Stimulated activated CD4-positive, alpha-beta T cell treated with anti-CD3 and anti-CD28 coated beads, Interleukin-15, amount 100 ng/mL, for 24 hours (primary cell): ENCODE measurements around the gene SOAT1.
"Not testable (repeated sequence)": the region's sequence is repeated elsewhere in the genome, so short reads cannot be mapped to it uniquely, and the experiment has no call there.

Experiments used
- DNase-seq: peaks from one replicate; pipeline ENCODE4 v3.0.0-alpha.2; 2020

The SOAT1 gene

GRCh38 chr1:179310291-179310690, 16.7 kb downstream of the SOAT1 start:
- no peak for DNase-seq

GRCh38 chr1:179310721-179311120, 17.1 kb downstream of the SOAT1 start:
- DNase-seq, result no peak

DNA sequence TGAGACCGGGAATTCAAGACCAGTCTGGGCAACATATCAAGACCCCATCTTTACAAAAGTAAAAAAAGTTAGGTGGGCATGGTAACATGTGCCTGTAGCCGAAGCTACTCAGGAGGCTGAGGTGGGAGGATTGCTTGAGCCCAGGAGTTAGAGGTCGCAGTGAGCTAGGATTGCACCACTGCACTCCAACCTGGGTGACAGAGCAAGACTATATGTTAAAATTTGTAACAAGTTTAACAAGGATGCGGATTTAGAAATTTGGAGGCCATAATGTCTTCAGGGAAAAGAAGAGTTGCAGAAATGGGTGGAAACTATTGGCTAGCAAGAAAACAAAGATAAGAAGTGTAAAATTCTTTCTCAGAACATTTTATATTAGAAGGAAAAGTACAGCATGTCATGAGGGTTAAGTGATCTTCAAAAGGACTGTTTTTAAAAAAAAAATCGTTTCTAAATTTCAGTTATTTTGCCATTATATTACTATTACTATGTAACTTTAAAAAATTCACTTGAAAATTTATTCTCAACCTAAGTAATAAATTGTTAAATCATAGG, 17.6 kb downstream of the SOAT1 start:
- DNase-seq, result no peak

DNA sequence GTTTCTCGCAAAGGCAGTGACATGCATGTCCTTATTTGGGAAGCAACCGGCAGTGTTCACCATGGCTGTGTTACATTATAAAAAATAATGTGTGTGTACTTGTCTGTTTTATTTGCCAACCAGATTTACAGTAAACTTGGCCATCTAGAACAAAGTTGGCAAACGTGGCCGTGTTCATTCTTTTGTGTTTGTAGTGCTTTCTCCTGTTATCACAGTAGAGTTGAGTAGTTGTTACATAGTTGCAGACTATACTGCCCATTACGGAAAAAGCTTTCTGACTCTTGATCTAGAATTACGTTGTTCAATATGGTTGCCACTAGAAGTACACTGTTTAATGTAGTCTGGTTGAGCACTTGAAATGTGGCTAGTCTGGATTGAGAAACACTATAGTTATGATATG, 19.4 kb downstream of the SOAT1 start:
- no peak for DNase-seq

DNA sequence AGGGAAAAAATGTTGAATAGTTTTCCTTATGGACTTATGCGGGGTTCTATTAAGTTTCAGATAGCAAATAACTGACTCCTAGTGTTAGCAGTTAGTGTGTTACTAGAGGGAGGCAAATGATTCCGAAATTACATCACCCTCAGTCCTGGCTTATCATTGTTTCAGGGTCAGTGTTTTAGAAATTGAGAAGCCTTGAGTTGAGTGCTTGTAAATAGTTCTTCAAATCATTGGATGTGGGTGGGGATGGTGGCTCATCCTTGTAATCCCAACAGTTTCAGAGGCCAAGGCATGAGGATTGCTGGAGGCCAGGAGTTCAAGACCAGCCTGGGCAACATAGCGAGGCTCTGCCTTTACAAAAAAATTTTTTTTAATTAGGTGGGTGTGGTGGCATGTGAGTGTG, 21.3 kb downstream of the SOAT1 start:
- no peak for DNase-seq

- DNase-seq, result no peak
Measured at GRCh38 chr1:179318491-179318890, 24.9 kb downstream of the SOAT1 start.

GRCh38 chr1:179321533-179322216, 28.1 kb downstream of the SOAT1 start:
- no peak for DNase-seq

- DNase-seq, result no peak
Measured at GRCh38 chr1:179322557-179322956, 29.0 kb downstream of the SOAT1 start.

DNA sequence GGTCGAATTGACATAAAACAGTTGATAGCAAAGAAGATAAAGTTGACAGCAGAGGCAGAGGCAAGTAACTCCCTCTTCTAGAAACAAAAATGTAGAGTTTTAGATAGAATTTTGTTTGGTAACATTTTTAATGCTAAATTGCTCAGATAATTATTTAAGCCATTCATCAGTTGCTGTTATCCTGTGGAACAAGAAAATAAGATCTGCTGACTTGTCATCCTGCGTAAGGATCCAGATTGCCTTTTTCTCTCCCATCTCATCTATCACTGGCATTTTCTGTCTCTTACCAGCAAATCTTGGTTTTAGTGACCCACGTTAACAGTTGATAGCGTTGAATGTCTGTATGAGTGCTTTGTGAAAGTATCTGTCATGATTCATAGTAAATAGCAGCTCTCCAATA, 29.8 kb downstream of the SOAT1 start:
- DNase-seq, result no peak

DNA sequence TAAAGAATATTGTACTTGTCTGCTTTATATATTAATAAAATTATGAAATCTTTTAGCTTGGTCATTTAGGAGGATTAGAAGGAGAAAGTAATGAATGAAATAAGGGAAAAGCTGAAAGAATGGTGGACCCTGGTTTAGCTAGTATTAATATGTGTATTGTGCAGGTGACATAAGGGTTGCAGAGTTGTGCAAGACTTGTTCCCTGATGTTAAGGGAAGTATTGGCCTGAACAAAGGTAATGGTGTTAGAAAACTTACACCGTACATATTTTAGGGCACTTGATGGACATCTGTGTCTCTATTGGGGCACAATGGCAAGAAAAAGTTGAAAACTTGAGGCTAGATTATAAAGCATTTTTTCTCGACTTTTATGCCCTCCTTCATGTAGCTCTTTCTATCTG, 32.2 kb downstream of the SOAT1 start:
- DNase-seq, result no peak

GRCh38 chr1:179326746-179327145, 33.1 kb downstream of the SOAT1 start:
- DNase-seq, result no peak

DNA sequence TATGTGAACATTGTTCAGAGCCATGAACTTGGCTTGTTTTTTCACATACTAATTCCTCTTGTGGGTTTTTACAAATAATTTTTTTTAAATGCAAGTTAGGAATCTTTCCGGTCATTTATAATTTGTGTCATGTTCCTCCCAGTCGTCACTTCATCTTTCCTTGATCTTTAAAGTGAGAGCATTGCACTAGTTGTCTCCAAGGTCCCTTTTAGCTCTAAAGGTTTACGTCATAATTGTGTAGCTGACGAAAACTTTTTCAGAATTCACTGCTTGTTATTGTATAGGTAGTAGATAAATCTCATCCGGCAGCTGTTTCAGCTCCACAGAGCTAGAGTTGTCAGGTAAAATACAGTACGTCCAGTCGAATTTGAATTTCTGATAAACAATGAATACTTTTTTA, 33.6 kb downstream of the SOAT1 start:
- no peak for DNase-seq

- no peak for DNase-seq
Measured at GRCh38 chr1:179327679-179328078, 34.1 kb downstream of the SOAT1 start.

GRCh38 chr1:179329862-179330261, 36.3 kb downstream of the SOAT1 start:
- no peak for DNase-seq

- no peak for DNase-seq
Measured at GRCh38 chr1:179334440-179334839, 40.8 kb downstream of the SOAT1 start.

DNA sequence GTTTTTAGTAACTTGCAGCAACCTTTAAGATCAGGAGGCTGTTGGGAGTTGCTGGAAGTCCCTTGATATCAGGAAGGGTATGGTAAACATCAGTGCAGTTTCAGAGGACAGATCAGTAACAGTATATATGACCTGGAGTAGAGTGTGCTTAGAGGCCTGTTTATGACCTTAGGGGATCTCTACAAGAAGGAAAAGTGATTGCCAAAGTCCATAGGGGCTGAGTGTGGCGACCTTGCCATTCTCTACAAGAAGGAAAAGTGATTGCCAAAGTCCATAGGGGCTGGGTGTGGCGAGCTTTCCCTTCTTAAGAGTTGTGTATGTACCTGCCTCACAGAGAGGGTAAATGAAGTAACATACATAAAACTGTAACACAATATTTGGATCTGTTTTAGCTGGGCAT, 43.7 kb downstream of the SOAT1 start:
- no peak for DNase-seq

- no peak for DNase-seq
Measured at GRCh38 chr1:179337942-179338560, 44.5 kb downstream of the SOAT1 start.

GRCh38 chr1:179340918-179341317, 47.3 kb downstream of the SOAT1 start:
- DNase-seq, result no peak

DNA sequence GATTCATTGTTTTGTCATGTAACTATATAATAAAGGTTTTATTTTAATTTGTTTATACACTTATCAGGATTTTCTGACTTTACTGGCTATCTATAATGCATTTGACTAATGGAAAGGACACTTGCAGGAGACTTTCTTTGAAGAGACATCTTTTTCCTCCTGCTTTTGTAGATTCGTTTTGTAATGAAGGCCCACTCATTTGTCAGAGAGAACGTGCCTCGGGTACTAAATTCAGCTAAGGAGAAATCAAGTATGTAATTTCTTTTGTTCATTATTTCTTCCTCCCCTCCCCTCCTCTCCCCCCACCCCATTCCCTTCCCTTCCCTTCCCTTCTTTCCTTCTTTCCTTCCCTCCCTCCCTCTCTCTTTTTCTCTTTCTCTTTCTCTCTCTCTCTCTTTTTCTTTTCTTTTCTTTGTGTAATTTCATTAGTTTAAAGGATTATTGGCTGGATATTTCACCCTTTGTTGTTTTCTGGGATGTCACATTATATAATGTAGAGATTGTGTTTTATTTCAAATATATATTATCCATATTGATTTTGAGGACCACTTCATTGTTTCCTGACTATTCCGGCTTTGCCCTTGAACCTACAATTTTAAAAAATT, 48.4 kb downstream of the SOAT1 start:
- DNase-seq, result no peak

DNA sequence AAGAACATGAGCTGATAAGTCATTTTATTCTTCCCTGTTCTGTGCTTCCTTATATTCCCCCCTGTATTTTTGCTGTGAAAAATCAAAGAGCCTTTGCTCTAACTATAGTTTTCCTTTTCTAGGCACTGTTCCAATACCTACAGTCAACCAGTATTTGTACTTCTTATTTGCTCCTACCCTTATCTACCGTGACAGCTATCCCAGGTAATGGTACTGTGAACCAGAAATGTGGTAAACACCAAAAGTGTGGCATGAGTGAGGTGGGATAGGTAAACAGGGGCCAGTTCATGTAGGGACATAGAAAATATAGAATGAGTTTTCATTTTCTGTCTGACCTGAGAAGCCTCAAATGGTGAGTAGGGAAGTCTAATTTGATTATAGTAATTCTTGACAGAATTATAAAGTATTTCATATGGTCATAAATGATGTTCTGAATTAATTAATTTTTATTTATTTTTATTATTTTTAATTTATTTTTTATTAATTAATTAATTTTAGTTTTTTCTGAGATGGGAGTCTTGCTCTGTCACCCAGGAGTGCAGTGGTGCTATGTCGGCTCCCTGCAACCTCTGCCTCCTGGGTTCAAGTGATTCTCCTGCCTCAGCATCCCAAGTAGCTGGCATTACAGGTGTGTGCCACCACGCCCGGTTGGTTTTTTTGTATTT, 49.3 kb downstream of the SOAT1 start:
- no peak for DNase-seq

DNA sequence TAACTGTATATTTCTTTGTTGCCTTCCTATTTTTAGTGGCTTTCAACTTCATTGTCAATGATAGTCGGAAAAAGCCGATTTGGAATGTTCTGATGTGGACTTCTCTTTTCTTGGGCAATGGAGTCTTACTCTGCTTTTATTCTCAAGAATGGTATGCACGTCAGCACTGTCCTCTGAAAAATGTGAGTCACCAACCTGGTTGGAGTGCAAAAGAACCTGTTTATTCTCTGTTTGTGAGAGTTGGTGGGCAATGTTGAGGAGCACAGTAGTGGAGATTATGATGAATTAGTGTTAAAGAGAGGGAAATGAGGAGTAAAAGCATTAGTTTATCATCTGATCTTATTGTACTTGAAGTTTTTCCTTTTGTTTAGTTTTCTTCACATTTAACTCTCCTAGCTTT, 57.7 kb downstream of the SOAT1 start:
- no peak for DNase-seq

- DNase-seq, result no peak
Measured at GRCh38 chr1:179352236-179352635, 58.6 kb downstream of the SOAT1 start.

GRCh38 chr1:179353546-179353945, 59.9 kb downstream of the SOAT1 start:
- no peak for DNase-seq

- not testable (repeated sequence) for DNase-seq
Measured at GRCh38 chr1:179361631-179362030, 68.0 kb downstream of the SOAT1 start.
